Measurements from ENCODE around the gene PGAP1. TPM values are rescaled to one million over a fixed set of nuclear protein-coding genes. Genes with fewer than 3 reads are reported as not detected.

The PGAP1 gene
- total RNA-seq, result 7.2 and 17.2 TPM in 2 replicates

GRCh38 chr2:196926562-196927375 is at the start of gene PGAP1:
Gene PGAP1 (minus strand): TSS chr2:196926707. CDS start chr2:196926616, 91 bp downstream.

GRCh38 chr2:196809260-196809659 is 117.2 kb downstream of the PGAP1 start, which contains the start of gene C2orf66:
Gene C2orf66 (minus strand): TSS chr2:196809355. CDS start chr2:196809336, 19 bp downstream.

Other genes with a start within 250 kb of the PGAP1 start
- 56.2 and 61.9 TPM in 2 replicates for gene GTF3C3, start 127.0 kb downstream of the PGAP1 start, total RNA-seq
- under 0.01 and 0.93 TPM in 2 replicates for gene C2orf66, start 117.4 kb downstream of the PGAP1 start, total RNA-seq

Data from nasal cavity respiratory epithelium epithelial cell of viscerocranial mucosa (primary cell).